IMR-90 (cell line): ENCODE measurements around the gene UNC13A.

Source experiments
- TF ChIP-seq, protein P1 (sequence below): conservative IDR thresholded peaks from 2 replicates; pipeline ENCODE4 v1.5.1; 2012; ENCODE audit warnings: mild to moderate bottlenecking, low read depth, low read length, improper control_type of control experiment
- TF ChIP-seq, protein P2 (sequence below): fragments of 150-350 bp; IDR thresholded peaks from 2 replicates; pipeline ENCODE4 v1.6.1; 2017; ENCODE audit warnings: mild to moderate bottlenecking, antibody characterized with exemption, low read length, low read depth

DNA sequence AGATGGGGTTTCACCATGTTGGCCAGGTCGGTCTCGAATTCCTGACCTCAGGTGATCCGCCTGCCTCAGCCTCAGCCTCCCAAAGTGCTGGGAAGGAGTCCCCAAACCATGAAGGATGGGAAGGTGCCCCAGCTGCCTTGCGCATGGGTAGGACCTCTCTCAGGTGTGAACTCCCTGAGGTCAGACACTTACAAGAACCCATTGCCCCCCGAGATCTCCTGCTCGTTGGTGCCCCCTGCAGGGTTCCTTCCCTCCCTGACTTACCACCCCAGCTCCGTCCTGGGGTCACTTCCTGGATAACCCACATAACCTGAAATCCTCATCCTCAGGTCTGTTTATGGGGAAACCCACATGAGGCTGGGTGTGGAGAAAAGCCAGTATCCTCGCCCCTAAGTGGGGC lies 41.7 kb downstream of the UNC13A start:
- TF ChIP-seq, protein P1, sequence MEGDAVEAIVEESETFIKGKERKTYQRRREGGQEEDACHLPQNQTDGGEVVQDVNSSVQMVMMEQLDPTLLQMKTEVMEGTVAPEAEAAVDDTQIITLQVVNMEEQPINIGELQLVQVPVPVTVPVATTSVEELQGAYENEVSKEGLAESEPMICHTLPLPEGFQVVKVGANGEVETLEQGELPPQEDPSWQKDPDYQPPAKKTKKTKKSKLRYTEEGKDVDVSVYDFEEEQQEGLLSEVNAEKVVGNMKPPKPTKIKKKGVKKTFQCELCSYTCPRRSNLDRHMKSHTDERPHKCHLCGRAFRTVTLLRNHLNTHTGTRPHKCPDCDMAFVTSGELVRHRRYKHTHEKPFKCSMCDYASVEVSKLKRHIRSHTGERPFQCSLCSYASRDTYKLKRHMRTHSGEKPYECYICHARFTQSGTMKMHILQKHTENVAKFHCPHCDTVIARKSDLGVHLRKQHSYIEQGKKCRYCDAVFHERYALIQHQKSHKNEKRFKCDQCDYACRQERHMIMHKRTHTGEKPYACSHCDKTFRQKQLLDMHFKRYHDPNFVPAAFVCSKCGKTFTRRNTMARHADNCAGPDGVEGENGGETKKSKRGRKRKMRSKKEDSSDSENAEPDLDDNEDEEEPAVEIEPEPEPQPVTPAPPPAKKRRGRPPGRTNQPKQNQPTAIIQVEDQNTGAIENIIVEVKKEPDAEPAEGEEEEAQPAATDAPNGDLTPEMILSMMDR: no peak
- TF ChIP-seq, protein P2, sequence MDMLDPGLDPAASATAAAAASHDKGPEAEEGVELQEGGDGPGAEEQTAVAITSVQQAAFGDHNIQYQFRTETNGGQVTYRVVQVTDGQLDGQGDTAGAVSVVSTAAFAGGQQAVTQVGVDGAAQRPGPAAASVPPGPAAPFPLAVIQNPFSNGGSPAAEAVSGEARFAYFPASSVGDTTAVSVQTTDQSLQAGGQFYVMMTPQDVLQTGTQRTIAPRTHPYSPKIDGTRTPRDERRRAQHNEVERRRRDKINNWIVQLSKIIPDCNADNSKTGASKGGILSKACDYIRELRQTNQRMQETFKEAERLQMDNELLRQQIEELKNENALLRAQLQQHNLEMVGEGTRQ: no peak
